CD4-positive, alpha-beta T cell treated with Interferon alpha-2 for 1 hour (primary cell): ENCODE data around the gene NLK.

Experiments
- DNase-seq, 2 donors: peaks; one replicate each; pipeline ENCODE4 v3.0.0-alpha.2; 2020 to 2022

The NLK gene

DNA sequence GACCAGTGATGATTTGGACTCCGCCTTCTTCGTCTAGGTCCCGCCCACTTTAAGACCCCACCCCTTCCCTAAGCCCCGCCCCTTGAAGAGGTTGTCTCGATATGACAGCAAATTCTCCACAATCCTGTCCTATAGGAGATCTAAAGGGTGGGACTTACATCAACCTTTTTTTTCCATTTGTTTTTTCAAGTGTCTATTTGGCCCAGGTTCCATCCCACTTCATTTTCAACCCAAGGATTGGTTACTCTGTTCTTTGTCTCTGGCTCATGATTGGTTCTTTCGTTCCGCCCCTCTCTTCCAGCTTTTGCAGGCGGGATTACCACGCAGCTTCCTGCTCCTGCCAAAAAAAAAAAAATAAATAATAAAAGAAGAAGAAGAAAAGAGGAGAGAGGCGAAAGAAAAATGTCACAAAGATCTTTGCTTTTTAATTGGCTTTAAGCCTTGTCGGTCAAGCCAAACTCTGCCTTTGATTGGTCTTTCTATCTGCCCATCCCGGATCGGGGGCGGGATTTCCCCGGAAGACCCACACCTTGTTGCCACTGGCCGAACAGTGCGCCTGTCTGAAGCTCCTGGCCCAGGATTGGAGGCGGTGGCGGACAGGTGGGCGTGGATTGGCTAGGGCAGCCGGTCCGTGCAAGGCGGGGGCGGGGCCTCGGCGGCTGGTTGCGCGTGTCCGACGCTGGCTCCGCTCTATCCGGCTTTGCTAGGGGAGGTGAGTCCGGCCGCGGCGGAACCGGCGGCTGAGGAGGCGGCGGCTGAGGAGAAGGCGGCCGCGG is 1.2 kb upstream of the NLK start:
- peak; percentile 100 for DNase-seq

DNA sequence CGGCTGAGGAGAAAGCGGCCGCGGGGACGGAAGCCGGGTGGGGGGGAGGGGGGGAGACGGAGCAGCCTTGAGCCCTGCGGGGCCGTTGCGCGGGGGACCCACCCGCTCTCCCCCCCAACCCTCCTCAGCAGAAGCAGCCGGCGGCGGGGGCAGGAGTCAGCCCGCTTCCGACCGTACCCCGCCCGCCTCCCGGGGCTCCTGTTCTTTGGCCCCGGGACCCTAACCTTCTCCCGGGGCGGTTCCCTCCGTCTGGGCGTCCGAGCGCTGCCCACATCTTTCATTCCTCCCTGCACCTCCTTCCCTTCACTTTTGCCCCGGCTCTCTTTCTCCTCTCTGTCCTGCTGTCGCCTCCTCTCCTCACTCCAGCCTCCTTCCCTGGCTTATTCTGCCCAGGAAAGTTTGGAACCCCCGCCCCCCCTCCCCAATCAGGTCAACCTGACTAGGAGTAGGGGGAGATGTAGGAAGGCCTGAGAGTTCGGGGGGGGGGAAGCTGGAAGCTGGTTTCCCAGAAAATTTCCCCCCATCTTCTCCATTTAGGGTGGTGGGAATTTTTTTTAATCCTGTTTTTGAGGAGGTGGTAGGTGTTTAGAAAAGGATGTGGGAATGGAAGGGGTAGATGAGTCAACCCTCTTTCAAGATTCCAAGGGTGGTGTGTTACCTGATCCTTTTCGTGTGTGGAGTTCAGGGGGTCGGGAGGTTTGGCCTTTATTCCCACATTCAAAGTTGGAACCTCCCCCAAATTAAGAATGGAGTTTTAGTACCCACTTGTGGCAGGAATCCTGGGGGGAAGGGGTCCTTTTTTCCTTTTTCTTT is 427 bp upstream of the NLK start:
- DNase-seq = no peak

DNA sequence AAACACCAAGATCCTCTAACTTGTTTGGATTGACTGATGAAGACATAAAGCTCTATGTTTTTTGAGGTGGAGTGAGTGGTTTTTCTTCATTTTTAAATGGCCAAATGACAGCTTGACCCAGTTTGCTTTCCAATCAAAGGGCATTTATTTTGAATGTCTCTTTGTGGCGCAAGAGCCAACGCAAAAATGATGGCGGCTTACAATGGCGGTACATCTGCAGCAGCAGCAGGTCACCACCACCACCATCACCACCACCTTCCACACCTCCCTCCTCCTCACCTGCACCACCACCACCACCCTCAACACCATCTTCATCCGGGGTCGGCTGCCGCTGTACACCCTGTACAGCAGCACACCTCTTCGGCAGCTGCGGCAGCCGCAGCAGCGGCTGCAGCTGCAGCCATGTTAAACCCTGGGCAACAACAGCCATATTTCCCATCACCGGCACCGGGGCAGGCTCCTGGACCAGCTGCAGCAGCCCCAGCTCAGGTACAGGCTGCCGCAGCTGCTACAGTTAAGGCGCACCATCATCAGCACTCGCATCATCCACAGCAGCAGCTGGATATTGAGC is 329 bp downstream of the NLK start:
- DNase-seq = no peak

DNA sequence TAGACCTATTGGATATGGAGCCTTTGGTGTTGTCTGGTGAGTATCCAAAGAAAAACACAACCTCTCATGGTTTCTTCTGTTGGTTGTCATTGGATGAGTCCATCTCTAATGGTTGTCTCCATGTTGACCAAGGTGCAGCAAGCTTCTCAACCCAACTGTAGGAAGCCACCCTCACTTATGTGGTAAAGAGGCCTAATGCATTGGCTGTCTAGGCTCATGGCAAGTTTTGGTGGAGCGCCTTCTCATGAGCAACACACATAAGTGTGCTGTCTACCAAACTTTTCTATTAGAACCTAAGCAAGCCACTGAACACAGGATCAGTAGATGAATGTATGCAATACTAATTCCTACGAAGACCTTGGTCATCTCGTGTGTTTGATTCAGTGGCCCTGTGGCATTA is 819 bp downstream of the NLK start:
- DNase-seq = no peak

DNA sequence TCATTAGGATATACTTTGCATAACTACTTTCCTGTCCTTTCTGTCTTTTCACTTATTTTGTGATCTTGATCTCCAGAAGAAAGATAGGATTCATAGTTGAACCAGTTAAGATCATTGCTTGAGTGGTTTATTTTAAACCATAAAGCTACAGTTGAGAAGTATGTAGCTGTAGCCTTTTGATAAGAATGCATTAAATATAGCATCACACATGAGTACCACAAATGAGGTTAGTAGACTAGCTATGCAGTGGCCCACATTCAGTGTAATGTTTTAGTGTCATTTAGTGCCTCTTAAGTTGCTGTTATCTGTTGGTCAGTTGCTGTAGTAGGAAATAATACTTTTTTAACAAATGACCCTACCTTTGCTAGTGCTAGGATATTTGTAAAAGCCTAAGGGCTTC is 1.3 kb downstream of the NLK start:
- DNase-seq = no peak

DNA sequence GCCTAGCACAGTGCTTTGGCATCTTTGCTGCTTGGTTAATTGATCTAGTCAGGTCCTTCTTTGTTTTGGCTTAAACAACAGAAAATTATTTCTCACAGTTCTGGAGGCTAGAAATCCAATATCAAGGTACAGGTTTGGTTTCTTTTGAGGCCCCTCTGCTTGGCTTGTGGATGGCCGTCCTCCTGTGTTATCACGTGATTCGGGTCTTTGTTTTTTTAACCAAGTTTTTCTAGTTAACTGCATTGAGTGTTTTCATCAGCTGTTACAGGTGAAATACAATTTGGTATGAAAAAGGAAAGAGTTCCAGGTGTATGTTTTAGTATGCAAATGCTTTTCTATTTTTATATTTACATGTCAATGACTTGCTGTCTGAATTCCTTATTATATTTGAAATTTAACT is 2.8 kb downstream of the NLK start:
- no peak for DNase-seq

DNA sequence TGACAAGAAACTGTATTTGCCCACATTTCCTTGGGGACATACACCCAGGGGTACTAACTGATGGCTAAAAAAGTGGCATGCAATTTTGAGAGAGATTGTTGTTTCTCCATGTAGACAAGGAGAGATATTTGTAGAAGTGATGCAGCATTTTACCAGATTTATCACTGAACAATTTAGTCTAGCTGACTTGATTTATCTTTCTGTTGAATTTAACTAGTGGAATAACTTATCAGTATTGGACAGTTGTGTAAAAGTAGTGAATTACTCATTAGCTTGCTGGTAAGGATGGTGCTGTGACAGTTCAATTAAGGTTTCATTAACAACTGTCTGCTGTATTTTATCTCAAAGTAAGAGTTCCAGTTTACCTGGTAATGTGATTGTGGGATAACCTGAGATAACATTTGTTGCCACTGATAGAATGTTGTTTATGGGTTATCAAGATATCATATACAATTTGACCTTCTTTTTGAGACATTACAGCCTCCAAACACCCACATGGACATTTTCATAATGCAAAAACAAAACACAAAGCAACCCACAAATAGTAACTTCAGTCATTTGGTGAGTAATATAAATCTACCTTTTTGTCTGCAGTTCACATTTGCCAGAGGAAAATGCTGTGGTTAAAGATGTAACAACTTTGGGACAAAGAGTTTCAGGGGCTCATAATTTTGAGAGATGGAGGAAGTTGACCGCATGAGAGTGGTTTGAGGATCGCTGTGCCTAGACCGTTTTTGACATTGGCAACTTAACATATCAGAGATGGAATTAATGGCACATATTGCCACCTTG is 3.8 kb downstream of the NLK start:
- DNase-seq = no peak

DNA sequence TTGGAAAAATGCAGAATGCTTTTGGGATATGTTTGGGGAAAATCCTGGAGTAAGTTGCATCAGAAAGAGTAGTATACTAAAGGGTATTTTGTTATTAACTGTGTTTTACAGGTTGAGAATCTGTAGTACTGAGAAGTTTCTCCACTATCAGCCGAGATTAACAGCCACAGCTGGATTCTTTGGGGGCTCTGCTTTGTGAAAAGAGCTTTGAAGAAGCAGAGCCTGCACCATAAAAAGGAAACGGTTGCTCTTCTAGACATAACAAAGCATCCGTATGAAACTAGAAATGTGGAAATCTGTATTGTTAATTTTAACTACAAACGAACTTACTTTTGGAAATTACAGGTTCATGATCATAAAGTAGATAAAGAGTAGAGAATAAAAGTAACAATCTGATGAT is 5.3 kb downstream of the NLK start:
- no peak for DNase-seq

DNA sequence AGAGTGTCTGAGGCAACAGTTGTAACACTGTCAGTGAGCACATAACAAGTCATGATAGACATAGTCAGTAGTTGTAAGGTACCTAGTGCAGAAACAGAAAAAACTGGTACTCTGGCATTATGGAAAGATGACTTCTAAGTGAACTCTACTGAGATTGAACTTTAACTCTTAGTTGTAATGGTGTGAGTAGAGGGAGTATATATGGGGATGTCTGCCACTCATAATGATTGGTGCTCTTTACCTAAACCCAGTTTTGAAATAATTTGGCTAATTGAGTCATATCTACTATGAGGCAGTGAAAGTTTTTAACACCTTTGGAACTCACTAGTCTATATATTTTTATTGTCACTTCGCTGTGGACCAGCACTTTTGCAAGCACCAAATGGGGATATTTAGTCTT is 6.6 kb downstream of the NLK start:
- DNase-seq = no peak

DNA sequence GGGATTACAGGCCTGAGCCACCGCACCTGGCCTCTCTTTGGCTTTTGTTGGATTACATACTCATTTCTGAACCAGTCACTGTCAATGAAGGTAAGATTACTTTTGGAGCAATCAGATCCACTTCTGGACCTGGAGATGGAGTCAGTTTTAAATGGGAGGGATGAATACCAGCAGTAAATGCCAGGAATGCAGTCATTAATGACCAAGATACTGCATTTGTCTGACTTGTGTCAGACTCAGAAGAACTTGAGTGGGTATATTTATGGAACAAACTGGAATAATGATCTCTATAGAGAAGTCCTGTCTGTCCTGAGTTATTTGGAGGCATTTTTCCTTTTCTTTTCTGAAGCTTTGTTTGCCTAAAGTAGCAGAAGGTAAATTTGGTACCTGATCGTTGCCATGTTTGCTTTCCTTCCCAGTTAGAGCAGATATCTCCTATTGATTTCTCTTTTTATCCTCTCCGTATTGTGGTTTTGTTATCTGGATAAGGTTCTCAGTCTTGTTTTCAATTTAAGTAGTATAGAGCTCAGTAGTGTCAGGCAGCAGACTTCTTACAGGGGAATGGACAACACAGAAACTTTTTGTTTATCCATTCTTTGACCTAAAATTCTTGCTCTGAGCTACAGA is 10.7 kb downstream of the NLK start:
- DNase-seq = no peak

DNA sequence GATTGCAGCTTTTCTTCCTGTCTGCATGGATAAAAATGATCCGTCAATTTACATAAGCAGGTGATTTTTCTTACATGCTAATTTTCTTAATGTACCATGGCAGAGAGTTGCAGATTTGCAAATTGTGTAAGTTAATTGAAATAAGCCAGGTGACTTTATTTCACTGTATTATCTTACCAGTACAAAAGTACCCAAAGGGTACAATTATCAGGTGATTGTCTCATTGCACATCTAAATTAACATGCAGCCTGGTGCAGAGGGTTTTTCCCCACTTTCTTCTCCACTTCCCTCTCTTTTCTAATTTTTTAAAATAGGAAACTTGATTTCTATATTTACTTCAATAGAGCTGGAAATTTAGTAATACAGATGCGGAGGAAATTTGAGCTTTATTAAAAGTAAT is 11.2 kb downstream of the NLK start:
- no peak for DNase-seq

DNA sequence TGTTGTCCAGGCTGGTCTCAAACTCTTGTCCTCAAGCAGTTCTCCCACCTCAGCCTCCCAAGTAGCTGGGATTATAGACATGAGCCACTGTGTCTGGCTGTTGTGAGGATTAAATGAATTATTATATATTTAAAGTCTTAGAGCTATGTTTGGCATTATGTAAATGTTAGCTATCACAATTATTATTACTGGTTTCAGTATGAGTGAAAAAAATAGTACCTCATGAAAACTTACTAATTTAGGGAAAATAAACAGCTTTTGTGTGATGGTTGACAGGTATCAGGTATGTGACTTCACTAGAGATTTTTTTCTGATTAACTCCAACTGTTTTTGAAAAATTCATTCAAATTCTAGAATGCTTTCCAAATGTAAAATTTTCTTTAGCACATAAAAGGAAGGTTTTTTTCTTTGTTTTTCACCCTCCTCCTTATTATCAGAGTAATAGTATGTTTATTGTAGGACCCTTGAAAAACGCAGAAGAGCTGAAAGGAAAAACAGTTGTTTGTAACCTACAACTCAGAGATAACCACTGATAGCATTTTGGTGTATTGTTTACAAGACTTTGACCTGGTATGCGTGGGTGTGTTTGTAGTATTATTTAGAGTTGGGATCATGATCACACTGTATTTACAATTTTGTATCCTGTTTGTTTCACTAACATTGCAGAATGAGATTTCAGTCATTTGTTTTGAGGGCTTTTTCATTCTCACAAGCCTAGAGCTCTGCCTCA is 13.2 kb downstream of the NLK start:
- no peak for DNase-seq

DNA sequence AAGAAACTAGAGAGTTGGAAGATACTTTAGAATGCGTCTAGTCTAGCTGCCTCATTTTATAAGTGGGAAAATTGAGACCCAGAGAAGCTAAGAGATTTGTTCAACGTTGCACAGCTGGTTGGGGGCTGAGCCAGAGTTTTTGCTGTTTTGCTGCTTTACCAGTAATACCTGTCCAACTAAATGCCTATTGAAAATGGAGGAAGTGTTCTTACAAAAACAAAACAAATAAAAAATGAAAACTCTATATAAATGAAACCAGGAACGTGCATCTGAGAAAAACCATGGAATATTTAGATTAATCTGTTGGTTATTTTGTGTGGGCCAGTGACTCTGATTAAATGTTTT is 13.8 kb downstream of the NLK start:
- DNase-seq = no peak

DNA sequence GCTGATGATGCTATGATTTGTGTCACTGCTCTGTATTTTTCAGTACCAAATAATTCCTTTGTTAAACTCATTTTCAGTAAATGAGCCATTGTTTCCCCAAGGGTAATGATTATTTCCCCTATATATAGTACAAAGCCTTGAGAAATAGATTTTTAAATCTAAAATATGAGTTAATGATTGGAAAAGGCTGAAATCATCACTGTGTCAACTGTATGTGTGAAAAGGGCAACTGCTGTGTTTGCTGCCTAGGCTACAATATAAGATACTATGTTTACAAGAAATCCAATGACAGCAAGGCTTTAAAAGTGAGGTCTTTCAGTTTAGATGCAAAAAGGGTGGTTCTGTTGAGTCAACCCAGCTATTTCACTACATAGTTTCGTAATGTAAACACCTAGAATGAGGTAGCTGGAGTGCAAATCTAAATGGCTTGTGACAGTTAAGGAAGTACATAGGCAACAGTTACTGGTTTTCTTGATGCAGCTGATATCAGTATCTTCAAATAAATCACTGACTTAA is 15.3 kb downstream of the NLK start:
- no peak for DNase-seq

DNA sequence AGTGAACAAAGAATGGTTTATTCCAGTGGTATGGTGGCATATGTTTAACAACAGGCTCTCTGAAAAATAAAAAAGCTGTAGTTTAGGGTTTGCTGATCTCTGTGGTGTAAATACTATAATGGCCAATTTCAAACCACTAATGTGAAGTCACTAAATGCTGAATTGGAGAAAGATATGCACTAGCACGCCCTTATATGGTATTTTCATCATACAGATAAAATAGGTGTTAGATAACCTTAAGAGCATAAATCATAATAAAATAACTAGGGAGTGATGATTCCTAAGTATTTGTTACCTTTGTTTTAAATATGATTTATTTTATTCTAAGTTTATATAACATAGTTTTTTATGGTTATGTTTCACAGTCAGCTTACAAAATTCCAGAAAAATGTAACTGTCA is 17.2 kb downstream of the NLK start:
- no peak for DNase-seq

DNA sequence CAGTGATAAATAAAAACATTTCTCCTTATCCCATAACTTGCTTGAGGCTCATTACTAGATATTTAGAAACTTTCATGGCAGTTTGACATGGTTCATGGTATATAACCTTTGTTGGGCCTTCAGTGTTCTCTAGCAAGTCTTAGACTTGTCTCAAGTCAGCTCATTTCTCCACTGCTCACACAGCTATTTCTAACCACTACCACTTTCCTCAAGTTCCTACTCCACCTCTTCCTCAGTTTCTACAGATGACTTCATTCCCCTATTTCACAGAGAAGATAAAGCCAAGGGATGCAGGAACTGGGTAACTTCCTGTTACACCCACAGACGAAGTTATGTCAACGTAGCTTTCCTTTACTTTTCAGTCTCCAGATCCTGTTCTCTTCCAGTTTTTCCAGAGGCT is 23.2 kb downstream of the NLK start:
- no peak for DNase-seq

DNA sequence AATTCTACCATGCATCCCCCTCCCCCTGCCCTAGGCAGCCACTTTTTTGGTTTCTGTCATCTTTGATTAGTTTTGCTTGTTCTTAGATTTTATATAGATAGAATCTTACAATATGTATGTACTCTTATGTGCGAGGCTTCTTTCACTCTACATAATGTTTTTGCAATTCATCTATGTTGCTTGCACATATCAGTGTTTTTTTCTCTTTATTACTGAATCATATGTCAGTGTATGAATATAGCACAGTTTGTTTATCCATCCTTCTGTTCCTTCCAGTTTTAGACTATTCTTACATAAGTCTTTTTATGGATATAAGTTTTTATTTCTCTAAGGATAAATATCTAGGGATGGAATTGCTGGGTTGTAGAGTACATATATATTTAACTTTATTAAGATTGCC is 26.6 kb downstream of the NLK start:
- DNase-seq = no peak

DNA sequence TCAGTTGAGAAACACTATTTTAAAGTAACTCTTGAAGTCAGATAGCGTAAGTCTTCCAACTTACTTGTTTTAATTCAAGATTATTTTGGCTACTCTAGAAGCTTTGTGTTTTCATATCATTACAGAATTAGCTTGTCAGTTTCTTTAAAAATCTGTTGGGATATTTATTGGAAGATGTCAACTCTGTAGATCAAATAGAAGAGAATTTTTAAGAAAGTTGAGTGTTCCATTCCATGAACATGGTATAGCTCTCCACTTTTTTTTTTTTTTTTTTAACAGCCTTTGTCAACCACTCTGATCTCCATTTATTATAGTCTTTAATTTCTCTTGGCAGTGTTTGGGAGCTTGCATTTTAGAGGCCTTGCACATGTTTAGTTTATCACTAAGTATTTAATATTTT is 28.7 kb downstream of the NLK start:
- no peak for DNase-seq

DNA sequence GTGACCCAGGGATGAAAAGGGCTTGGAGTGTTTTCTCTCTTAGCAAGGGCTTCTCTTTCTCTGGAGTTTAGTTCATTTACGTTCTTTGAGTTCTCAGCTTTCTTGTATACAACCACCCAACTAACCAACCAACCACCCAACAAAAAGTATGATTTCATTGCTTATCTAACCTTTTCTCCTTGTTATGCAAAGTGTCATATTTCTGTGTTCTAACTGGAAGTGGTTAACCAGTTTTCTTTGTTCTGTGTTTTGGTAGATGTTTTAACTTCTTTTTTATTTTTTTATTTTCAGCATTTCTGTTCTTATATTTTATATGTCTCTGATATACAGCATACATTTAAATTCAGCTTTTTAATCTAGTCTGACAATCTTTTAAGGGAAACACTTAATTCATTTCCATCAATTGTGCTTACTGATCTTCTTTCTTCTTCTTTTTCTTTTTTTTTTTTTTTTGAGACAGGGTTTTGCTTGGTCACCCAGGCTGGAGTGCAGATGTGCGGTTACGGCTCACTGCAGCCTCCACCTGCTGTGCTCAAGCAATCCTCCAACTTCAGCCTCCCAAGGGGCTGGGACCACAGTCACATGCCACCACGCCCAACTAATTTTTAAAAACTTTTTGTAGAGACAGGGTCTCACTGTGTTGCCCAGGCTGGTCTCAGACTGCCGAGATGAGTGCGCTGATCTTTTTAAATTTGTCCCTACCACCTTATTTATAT is 29.6 kb downstream of the NLK start:
- peak in 1 of 2 donors; percentile 36 for DNase-seq

DNA sequence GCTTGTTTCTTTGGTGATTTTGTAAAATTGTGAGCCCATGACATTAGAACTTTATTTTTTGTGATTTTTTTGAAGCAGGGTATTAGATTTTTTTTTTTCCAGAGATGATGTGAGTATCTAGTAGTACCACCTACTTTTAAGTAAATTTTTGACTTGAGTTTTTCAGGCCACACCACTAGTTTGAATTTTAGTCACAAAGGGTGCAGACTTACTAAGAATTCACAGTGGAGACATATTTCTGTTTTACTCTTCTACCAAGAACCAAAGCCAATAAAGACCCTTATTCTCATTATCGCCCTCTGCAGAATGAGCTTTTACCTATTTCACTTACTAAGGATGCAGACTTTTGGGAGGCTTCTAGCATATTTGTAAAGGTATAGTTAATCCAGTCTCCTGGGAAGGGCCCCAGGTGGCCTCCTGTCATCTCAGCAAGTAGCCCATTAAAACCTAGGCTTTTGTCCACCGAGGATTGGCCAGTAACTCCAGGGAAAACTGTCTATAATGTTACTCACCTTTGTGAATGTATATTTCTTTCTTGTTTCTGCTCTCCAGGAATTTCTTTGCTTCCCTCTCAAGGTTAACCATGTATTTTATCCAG is 30.6 kb downstream of the NLK start:
- DNase-seq = no peak

DNA sequence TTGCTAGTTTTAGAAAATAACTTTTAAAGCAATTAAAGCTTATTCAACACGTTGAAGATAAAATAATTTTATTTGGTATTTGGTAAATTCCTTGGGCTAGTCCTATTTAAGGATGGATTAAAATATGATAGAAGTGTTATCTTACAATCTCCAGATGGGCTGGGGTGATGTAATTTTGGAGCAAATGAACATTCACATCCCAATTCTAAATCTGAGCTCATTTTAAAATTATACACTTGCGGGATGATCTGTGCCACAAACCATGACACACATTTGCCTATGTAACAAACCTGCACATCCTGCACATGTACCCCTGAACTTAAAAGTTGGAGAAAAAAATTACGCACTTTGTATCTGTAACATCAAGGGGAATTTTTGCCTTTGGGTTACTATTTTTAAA is 31.5 kb downstream of the NLK start:
- no peak for DNase-seq
